PFSK-1 (cell line): Measurements from ENCODE around the gene ZNF341.

Experiments
- POLR2AphosphoS5 ChIP-seq: IDR thresholded peaks from 2 replicates; pipeline ENCODE4 v1.6.1; 2012; ENCODE audit warnings: low read depth, mild to moderate bottlenecking, control low read depth, low read length, moderate library complexity
- TAF1 ChIP-seq: IDR thresholded peaks from 2 replicates; pipeline ENCODE4 v1.6.1; 2012; ENCODE audit warnings: low read length, control low read depth, borderline replicate concordance; ENCODE audit not compliant: insufficient read depth

DNA sequence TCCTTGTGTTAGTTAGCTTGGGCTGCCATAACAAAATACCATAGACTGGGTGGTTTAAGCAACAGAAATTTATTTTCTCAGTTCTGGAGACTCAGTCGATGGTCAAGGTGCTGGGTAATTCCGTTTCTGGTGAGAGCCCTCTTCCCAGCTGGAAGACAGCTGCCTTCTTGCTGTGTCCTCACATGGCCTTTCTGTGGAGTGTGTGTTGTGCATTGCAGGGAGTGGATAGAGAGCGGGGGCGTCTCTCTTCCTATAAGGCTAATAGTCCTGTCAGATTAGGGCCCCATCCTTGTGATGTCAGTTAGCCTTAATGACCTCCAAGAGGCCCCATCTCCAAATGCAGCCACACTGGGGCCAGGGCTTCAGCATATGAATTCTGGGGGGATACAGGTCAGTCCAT lies 98.6 kb downstream of the ZNF341 start:
- TF ChIP-seq POLR2AphosphoS5 (no peak), TAF1 (no peak)
